ENCODE measurements around the gene OGDH. TPM values are rescaled to one million over a fixed set of nuclear protein-coding genes. Genes with fewer than 3 reads are reported as not detected.
"Not testable (repeated sequence)": the region's sequence is repeated elsewhere in the genome, so short reads cannot be mapped to it uniquely, and the experiment has no call there.

The OGDH gene
- total RNA-seq, 1 experiment from 2014 or later: 104 TPM

- no peak for DNase-seq (ENCODE audit: low read depth)
Measured at GRCh38 chr7:44666566-44666965, 60.1 kb downstream of the OGDH start.

DNA sequence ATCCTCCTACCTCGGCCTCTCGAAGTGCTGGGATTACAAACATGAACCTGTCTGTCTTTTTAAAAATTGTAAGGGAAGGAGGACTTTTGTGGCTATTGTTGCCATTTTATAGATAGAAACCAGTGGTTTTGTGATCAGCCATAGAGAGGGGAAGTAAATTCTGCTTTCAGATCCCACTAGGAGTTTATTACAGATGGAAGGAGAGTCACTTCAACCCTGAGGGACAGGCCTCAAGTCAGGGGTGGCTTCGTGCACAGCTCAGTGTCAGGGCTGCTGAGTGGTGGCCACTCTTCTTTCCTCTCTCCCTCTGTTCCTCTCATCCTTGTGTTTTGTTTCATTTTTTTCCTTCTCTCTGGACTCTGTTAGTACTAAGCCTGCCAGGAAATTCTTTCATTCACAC is 60.8 kb downstream of the OGDH start:
- no peak for DNase-seq (ENCODE audit: low read depth)

GRCh38 chr7:44671069-44671468 is 64.6 kb downstream of the OGDH start:
- no peak for DNase-seq (ENCODE audit: low read depth)

GRCh38 chr7:44673324-44673723 is 66.9 kb downstream of the OGDH start:
- DNase-seq (ENCODE audit: low read depth): no peak

GRCh38 chr7:44673771-44674170 is 67.3 kb downstream of the OGDH start:
- DNase-seq (ENCODE audit: low read depth): no peak

DNA sequence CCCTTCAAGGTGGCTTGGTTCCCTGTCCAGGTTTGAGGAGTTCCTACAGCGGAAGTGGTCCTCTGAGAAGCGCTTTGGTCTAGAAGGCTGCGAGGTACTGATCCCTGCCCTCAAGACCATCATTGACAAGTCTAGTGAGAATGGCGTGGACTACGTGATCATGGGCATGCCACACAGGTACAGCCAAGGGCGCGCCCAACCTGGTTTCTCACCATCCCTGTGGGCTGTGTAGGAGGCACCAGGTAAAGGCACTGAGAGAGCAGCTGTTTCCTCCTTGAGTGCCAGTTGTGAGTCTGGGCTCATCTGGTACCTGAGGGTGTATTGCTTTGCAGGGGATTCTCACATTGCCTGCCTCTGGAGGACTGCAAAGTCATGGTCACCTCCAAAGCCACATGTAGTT is 68.0 kb downstream of the OGDH start:
- DNase-seq (ENCODE audit: low read depth): no peak

- no peak for DNase-seq (ENCODE audit: low read depth)
Measured at GRCh38 chr7:44676776-44677175, 70.3 kb downstream of the OGDH start.

- no peak for DNase-seq (ENCODE audit: low read depth)
Measured at GRCh38 chr7:44678101-44678470, 71.7 kb downstream of the OGDH start.

DNA sequence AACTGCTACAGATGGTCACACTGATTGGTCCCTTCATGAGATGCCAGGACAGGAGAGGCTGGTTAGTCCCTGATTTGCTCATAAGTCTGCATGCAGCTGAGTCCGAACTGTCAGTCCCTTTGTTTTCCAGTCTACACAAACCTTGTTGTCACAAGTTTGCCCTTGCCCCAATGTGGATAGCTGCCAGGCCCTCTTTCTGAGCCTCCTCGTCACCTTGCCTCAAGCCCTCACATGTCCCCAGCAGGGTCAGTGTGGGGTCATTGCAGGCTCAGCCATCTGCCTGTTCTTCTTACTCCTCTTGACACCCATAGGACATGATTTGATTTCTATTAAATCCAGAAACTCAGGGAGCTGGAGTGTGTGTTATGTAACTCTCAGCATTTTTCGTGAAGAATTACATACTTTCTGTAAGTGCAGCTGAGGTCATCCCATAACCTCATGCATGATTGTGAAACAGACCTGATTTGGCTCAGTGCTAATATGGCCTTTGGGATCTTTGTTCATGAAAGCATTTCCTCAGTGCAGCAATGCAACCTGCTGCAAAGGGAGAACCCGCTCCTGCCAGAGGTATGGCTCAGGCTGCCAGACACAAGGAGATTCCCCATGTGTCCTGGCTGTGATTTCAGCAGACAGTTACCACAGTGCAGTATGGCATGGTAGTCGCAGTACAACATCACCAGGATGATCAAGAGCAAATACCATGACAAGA is 72.2 kb downstream of the OGDH start:
- DNase-seq (ENCODE audit: low read depth): peak; percentile 65

DNA sequence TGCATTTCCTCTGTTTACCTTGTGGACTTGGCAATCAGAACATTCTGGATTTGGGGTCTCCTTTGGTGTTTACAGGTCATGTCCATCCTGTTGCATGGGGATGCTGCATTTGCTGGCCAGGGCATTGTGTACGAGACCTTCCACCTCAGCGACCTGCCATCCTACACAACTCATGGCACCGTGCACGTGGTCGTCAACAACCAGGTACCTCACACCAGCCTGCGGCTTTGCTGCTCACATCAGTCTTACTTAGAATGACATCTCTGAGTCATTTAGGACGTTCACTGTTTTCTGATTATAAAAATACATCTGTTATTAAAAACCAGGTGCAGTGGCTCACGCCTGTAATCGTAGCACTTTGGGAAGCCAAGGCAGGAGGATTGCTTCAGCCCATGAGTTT is 75.2 kb downstream of the OGDH start:
- DNase-seq (ENCODE audit: low read depth): no peak

- no peak for DNase-seq (ENCODE audit: low read depth)
Measured at GRCh38 chr7:44685723-44686122, 79.3 kb downstream of the OGDH start.

DNA sequence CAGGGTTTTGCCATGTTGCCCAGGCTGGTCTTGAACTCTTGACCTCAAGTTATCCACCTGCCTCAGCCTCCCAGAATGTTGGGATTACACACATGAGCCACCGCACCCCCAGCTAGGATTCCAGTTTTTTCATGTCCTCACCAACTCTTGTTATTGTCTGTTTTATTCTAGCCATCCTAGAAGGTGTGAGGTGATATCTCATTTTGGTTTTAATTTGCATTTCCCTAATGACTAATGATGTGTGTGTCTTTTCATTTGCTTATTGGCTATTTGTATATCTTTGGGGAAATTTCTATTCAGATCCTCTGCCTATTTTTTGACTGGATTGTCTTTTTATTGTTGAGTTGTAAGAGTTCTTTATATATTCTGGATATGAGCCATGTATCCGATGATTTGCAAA is 83.0 kb downstream of the OGDH start:
- no peak for DNase-seq (ENCODE audit: low read depth)

- peak; percentile 85 for DNase-seq (ENCODE audit: low read depth)
Measured at GRCh38 chr7:44693641-44694313, 87.3 kb downstream of the OGDH start.

DNA sequence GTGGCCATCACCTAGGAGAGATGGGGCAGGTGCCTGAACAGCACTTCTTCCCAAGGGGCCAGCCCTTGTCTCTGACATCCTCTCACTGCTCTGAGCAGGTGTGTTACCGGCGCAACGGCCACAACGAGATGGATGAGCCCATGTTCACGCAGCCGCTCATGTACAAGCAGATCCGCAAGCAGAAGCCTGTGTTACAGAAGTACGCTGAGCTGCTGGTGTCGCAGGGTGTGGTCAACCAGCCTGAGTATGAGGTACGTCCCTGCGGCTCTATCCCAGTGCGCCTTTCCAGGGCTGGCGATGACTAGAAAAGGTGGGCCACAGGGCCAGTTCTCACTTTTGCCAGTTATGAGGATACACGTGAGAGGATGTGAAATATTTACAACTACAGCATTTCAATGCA is 87.9 kb downstream of the OGDH start:
- DNase-seq (ENCODE audit: low read depth): no peak

DNA sequence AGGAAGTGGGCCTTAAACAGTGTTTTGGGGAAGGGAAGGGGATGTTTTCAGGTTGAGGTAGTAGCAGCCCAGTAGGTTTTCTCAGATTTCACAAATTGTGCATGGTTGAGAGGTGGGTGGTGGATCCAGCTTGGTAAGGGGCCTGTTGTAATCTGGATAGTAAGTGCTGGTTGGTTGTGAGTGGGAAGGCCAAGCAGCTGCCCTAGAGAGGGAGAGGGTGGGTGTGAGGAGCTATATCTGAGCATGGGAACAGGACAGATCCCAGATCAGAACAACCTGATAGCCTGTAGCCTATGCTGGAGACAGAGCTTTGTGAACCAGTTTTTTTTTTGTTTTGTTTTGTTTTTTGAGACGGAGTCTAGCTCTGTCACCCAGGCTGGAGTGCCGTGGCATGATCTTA is 88.3 kb downstream of the OGDH start:
- no peak for DNase-seq (ENCODE audit: low read depth)

DNA sequence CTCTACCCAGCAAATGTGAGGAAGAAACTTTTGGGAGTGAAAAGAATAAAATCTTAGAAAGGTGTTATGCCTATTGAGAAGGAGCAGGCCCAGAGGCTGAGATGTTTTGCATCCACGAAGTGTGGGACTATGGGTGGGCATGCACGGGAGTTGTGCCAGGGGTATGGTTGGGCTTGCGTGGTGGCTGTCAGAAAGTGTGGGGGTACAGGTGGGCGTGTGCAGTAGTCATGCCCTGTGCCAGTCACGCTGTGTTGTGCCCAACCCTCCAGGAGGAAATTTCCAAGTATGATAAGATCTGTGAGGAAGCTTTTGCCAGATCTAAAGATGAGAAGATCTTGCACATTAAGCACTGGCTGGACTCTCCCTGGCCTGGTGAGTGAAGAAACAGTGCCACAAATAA is 89.3 kb downstream of the OGDH start:
- DNase-seq (ENCODE audit: low read depth): no peak

- DNase-seq (ENCODE audit: low read depth): no peak
Measured at GRCh38 chr7:44696728-44697127, 90.3 kb downstream of the OGDH start.

- DNase-seq (ENCODE audit: low read depth): no peak
Measured at GRCh38 chr7:44697136-44698045, 91.0 kb downstream of the OGDH start.

- no peak for DNase-seq (ENCODE audit: low read depth)
Measured at GRCh38 chr7:44698046-44698580, 91.7 kb downstream of the OGDH start.

- DNase-seq (ENCODE audit: low read depth): not testable (repeated sequence)
Measured at GRCh38 chr7:44699598-44699997, 93.2 kb downstream of the OGDH start.

DNA sequence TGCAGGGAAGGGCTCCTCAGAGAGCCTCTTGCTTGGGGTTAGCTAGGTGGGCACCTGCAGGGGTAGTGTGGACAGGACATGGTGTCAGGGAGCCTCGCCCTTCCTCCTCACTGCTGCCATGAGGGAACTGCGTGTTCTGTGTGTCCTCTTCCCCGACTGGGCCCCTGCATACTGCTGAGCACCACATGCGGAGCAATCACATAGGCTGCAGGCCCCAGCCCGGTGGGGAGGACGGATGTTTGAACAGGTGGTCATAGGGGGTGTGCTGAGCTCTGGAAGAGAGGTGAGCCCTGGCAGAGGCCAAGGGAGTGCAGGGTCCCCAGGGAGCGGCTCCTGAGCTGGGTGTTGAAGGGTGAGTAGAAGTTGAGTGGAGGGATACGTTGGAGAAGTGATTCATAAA is 93.9 kb downstream of the OGDH start:
- DNase-seq (ENCODE audit: low read depth): no peak

DNA sequence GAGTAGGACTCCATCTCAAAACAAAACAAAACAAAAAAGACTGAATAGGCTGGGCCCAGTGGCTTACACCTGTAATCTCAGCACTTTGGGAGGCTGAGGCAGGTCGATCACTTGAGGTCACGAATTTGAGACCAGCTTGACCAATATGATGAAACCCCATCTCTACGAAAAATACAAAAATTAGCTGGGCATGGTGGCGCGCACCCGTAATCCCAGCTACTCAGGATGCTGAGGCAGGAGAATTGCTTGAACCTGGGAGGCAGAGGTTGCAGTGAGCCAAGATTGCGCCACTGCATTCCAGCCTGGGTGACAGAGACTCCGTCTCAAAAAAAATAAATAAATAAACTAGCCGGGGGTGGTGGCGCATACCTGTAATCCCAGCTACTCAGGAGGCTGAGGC is 97.0 kb downstream of the OGDH start:
- not testable (repeated sequence) for DNase-seq (ENCODE audit: low read depth)

All from LHCN-M2 (cell line).